Activated CD4-positive, alpha-beta T cell treated with anti-CD3 and anti-CD28 coated beads for 1 hour (primary cell): Measurements from ENCODE around the gene C1orf210.

ENCODE experiments used
- DNase-seq: peaks from one replicate; pipeline ENCODE4 v3.0.0-alpha.2; 2020

The C1orf210 gene

GRCh38 chr1:43311521-43311920, 26.1 kb upstream of the C1orf210 start:
- no peak for DNase-seq

DNA sequence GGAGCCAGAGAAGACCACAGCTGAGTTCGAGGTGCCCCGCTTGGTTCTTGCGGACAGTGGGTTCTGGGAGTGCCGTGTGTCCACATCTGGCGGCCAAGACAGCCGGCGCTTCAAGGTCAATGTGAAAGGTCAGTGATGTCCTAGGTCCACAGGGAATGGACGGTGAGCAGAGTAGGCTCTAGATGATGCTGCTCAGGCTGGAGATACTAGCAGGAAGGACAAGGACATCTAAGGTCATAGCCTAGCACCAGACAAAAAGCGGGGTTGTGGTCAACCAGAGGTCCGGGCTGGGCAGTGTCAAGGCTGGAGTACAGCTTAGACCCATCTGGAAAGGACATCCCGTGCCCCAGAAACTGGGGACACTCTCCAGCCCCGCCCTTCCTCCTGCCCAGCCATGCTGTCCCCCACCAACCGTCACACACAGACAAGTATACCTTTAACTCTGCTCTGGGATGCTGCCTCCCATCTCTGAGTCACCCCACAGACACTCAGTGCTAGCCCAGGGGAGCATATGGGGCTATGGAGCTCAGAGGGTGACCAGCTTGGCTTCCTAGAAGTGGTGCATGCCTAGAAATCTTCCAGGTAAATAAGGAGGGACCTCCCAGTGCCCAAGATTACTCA, 24.1 kb upstream of the C1orf210 start:
- no peak for DNase-seq

- no peak for DNase-seq
These were observed 23.4 kb upstream of the C1orf210 start for GRCh38 chr1:43308635-43309404.

DNA sequence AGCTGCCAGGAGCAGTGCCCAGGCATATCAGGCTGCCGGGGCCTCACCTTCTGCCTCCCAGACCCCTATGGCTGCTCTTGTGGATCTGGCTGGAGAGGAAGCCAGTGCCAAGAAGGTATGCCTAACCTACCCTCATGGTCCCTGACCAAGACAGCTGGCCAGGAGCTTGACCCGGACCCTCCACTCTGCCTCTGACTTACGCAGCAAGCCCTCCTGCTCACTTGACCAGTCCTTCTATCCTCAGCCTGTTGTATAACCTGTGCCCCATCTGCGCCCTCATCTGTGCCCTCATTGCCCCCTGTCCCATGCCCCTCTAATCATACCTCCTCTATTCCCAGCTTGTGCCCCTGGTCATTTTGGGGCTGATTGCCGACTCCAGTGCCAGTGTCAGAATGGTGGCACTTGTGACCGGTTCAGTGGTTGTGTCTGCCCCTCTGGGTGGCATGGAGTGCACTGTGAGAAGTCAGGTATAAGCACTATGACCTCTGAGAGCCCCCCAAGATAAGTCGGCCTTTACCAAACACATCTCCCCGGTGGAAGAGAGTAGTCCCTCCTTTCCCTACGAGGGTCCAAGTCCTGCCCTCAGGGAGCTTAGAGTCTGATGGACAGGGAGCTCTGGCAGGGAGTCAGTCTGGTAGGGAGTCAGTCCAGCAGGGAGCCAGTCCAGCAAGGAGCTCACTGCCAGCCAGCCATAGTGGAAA, 22.2 kb upstream of the C1orf210 start:
- no peak for DNase-seq

DNA sequence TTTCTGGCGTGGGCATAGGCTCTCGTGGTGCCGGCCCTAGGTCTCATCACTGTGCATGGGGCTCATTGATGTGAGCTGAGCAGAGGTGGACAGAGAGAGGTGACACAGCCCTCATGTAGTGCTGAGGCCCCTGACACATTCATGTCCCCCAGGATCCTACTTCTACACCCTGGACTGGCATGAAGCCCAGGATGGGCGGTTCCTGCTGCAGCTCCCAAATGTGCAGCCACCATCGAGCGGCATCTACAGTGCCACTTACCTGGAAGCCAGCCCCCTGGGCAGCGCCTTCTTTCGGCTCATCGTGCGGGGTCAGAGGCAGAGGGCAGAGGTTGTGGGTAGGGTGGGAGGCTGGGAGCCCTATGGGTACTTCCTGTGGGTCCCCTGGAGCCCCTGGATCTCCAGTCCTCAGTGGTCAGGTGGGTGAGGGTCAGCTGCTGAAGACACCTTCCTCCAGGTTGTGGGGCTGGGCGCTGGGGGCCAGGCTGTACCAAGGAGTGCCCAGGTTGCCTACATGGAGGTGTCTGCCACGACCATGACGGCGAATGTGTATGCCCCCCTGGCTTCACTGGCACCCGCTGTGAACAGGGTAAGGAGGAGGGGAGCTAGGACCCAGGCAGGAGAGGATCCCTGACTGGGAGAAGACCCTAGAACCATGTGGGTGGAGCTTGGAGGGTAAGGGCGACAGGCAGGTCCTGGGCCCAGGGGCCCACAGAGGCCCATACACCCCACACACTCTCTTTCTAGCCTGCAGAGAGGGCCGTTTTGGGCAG, 21.5 kb upstream of the C1orf210 start:
- no peak for DNase-seq

GRCh38 chr1:43305926-43306687, 20.7 kb upstream of the C1orf210 start:
- no peak for DNase-seq

- no peak for DNase-seq
These were observed 20.1 kb upstream of the C1orf210 start for GRCh38 chr1:43305461-43305860.

GRCh38 chr1:43304771-43305300, 19.5 kb upstream of the C1orf210 start:
- DNase-seq, result no peak

- DNase-seq, result no peak
These were observed 18.9 kb upstream of the C1orf210 start for GRCh38 chr1:43304314-43304681.

- DNase-seq, result no peak
These were observed 18.3 kb upstream of the C1orf210 start for GRCh38 chr1:43303471-43304313.

DNA sequence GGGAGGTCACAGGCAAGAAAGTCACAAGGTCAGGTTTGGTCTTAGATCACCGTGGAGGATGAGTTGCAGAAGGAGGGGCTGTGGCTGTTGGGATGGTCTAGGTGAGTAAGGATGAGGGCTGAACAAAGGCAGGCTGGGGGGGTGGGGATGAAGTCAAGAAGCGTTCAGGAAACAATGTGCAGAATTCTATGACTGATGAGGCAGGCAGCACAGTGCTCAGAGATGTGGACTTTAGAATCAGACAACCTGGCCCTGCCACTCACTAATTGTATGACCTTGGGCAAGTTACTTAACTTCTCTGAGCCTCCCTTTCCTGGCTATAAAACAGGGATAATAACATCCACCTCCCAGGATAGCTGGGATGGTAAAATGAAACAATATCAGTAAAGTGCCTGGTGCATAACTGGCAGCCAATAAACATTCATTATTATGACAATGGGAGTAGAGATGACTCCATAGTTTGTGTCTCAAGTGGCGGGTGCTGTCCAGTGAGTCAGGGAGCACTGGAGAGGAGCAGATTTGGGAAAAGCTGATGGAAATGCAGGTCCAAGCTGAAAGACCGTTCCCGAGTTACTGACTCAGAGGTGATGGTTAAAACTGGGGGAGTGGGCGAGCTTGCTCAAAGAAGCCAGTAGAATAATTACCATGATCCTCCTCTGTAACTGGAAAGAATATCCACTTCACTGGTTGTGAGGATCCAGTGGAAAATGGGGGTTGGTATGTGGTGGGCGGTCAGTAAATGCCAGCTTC, 17.5 kb upstream of the C1orf210 start:
- DNase-seq, result no peak

DNA sequence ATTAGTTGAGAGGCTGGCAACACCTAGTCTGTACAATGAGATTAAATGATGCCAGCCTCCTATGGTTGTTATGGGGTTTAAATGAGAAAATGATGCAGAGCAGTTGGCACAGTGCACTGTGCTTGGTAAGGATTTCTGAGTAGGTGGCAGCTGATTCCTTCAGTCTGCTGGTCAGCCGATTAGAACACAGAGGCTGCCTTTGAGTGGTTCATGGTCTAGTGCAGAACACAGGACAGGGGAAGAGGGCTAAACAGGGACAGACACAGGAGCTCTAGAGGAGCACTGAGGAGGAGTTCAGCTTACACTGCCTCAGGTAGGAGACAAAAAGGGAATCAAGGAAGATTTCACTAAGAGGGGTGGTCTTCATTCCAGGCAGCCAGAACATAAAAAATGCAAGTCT, 16.8 kb upstream of the C1orf210 start:
- no peak for DNase-seq

GRCh38 chr1:43300378-43301094, 15.2 kb upstream of the C1orf210 start, which contains the start of gene TIE1:
Gene TIE1 (plus strand): TSS chr1:43300982. CDS start chr1:43301072, 90 bp downstream.
- DNase-seq, result no peak

- DNase-seq, result no peak
These were observed 13.7 kb upstream of the C1orf210 start for GRCh38 chr1:43299101-43299500.

DNA sequence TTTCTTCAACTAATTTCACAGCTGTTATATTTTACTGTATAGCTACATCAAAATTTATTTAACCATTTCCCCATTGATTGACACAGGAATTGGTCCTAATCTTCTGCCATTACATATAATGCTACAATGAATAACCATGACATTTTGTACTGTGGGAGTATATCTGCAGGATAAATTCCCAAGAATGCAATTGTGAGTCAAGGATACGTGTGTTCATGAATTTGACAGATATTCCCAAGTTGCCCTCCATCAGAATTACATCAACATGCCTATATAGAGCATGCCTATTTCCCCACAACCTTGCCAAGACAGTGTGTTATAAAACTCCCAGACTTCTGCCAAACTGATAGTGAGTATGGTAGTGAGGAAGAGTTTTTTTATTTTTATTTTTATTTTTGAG, 12.7 kb upstream of the C1orf210 start:
- no peak for DNase-seq

DNA sequence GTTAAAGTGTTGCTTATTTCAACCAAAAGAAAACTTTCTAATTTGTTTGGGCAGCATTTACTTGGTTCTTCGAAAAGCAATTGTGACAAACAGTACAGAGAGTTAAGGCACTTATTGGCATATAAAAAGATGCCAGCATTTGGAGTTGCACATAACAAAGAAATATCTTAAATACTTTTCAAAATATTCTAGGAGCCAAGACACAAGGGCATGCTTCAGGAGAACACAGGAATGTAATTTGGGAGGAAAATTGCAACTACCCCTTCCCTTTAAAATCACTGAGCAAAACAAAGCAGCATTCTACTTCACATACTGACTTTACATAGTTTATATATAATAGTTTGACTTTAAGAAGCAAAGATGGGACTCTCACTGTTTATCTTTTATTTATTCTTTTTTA, 10.8 kb upstream of the C1orf210 start:
- no peak for DNase-seq

DNA sequence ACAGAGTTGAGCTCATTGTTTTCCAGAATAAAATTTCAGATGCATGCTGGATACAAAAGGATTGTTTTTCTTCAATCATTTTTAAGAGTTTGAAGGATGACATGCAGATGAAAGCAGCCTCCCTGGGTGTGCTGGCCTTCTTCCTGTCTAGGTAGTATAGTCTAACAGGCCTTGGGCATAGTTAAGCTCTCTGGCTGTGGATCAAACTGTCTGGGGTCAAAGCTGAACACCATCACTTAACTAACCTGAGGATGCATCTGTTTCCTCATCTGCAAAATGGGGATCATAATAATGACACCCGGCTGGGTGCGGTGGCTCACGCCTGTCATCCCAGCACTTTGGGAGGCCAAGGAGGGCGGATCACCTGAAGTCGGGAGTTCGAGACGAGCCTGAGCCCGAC, 9.4 kb upstream of the C1orf210 start:
- DNase-seq, result no peak

DNA sequence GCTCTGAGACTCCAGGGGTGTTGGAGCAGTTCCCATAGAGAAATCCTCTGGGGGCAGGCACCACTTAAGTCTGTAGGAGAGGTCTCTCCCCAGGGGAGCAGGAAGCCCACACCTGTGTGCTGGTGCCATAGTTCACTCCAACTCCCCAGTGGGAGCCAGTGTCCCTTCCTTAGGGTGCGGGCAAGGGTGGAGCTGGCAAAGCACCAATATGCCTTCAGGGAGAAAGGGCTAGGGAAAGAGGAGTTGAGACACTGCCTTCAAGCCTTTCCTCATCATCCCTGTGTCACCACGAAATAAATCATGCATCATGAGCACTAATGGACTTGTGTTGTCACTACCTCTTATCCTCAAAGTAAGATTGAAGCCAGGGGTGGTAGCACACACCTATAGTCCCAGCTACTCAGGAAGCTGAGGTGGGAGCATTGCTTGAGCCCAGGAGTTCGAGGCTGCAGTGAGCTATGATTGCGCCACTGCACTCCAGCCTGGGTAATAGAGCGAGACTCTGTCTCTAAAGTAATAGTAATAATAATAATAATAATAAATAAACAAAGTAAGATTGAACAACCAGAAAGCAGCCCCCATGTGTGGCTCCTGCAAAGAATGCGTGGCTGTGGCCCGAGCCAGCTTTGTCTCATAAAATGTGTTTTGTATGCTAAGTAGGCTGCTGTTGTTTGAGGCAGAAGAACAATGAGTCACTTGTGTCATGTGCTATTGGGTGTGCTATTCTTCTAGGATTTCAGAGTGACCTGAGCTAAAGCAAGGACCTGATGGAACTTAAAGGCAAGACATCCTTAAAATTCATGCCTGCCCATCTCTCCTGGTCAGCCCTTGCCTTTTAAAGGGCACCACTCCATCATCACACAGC, 8.7 kb upstream of the C1orf210 start:
- DNase-seq, result no peak

GRCh38 chr1:43293176-43293575, 7.8 kb upstream of the C1orf210 start:
- DNase-seq, result no peak
